CD4-positive, alpha-beta T cell treated with Interleukin-12 subunit alpha and Interleukin-12 subunit beta, for 1 hour (primary cell): ENCODE data around the gene PCSK5.

Experiments
- DNase-seq: peaks from one replicate; pipeline ENCODE4 v3.0.0-alpha.2; 2020

Gene PCSK5

GRCh38 chr9:76203373-76203772, 312.9 kb downstream of the PCSK5 start:
- no peak for DNase-seq

- DNase-seq = no peak
Measured at GRCh38 chr9:76206821-76207220, 316.3 kb downstream of the PCSK5 start.

- DNase-seq = no peak
Measured at GRCh38 chr9:76213751-76214150, 323.3 kb downstream of the PCSK5 start.

GRCh38 chr9:76215066-76215465, 324.6 kb downstream of the PCSK5 start:
- no peak for DNase-seq

- no peak for DNase-seq
Measured at GRCh38 chr9:76216161-76216649, 325.7 kb downstream of the PCSK5 start.

GRCh38 chr9:76218117-76218885, 327.8 kb downstream of the PCSK5 start:
- DNase-seq = no peak

- DNase-seq = no peak
Measured at GRCh38 chr9:76218886-76219445, 328.5 kb downstream of the PCSK5 start.

- DNase-seq = no peak
Measured at GRCh38 chr9:76219560-76220151, 329.2 kb downstream of the PCSK5 start.

GRCh38 chr9:76221423-76221822, 330.9 kb downstream of the PCSK5 start:
- DNase-seq = no peak

- no peak for DNase-seq
Measured at GRCh38 chr9:76223749-76224340, 333.4 kb downstream of the PCSK5 start.

- no peak for DNase-seq
Measured at GRCh38 chr9:76227156-76227555, 336.7 kb downstream of the PCSK5 start.

- DNase-seq = no peak
Measured at GRCh38 chr9:76231001-76231400, 340.5 kb downstream of the PCSK5 start.

- DNase-seq = no peak
Measured at GRCh38 chr9:76232861-76233489, 342.5 kb downstream of the PCSK5 start.

GRCh38 chr9:76240578-76240977, 350.1 kb downstream of the PCSK5 start:
- DNase-seq = no peak

- DNase-seq = no peak
Measured at GRCh38 chr9:76245518-76245917, 355.0 kb downstream of the PCSK5 start.

- no peak for DNase-seq
Measured at GRCh38 chr9:76246680-76247079, 356.2 kb downstream of the PCSK5 start.

GRCh38 chr9:76247426-76247825, 357.0 kb downstream of the PCSK5 start:
- no peak for DNase-seq

GRCh38 chr9:76249309-76249708, 358.8 kb downstream of the PCSK5 start:
- DNase-seq = no peak

GRCh38 chr9:76255781-76256455, 365.4 kb downstream of the PCSK5 start:
- DNase-seq = no peak

- DNase-seq = no peak
Measured at GRCh38 chr9:76257311-76257710, 366.8 kb downstream of the PCSK5 start.

- DNase-seq = no peak
Measured at GRCh38 chr9:76266649-76267283, 376.3 kb downstream of the PCSK5 start.

GRCh38 chr9:76267284-76267652, 376.8 kb downstream of the PCSK5 start:
- DNase-seq = no peak
